ENCODE data around the gene MID1IP1.

MID1IP1 gene

DNA sequence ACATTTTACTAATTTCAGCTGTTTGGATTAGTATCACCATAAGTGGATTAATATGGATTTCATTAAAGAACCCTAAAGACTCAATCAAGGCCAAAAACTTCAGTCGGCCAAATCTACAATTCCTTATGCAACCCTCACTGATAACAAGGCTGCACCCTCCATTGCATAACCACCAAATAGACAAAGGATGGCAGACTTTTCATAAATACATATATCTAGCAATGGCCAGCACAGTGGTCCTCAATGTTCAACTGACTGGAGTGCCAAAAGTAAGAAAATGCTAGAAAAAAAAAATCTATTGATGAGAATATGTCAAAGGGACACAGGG lies 46.6 kb downstream of the MID1IP1 start:
- no peaks in the 10 kb centered on the region for H3K36me3 ChIP-seq (ENCODE audit: insufficient read depth, low read length)
- no peak overlapping the region for H3K4me2 ChIP-seq (ENCODE audit: low read length)
- H3F3A ChIP-seq (ENCODE audit: insufficient read depth, low read length) = no peaks in the 10 kb centered on the region
- no peaks in the 10 kb centered on the region for H3K27me3 ChIP-seq (ENCODE audit: insufficient read depth, low read length)
- H3K27ac ChIP-seq (ENCODE audit: low read depth, low read length, poor library complexity, severe bottlenecking) = no peak overlapping the region
- no peaks in the 10 kb centered on the region for H4K20me1 ChIP-seq (ENCODE audit: insufficient read depth, low read length)
- no peaks in the 10 kb centered on the region for H3K9me3 ChIP-seq (ENCODE audit: low read length)
- H3K79me2 ChIP-seq (ENCODE audit: insufficient read depth, low read length) = no peaks in the 10 kb centered on the region
- no peak overlapping the region for H3K9ac ChIP-seq (ENCODE audit: low read length)
- TF ChIP-seq, protein P1, sequence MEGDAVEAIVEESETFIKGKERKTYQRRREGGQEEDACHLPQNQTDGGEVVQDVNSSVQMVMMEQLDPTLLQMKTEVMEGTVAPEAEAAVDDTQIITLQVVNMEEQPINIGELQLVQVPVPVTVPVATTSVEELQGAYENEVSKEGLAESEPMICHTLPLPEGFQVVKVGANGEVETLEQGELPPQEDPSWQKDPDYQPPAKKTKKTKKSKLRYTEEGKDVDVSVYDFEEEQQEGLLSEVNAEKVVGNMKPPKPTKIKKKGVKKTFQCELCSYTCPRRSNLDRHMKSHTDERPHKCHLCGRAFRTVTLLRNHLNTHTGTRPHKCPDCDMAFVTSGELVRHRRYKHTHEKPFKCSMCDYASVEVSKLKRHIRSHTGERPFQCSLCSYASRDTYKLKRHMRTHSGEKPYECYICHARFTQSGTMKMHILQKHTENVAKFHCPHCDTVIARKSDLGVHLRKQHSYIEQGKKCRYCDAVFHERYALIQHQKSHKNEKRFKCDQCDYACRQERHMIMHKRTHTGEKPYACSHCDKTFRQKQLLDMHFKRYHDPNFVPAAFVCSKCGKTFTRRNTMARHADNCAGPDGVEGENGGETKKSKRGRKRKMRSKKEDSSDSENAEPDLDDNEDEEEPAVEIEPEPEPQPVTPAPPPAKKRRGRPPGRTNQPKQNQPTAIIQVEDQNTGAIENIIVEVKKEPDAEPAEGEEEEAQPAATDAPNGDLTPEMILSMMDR (IDR thresholded peaks at IDR 0.05; ENCODE audit: low read length) = no peak
- no peak for TF ChIP-seq EZH2 (IDR thresholded peaks at IDR 0.05; ENCODE audit: borderline replicate concordance, low read length)
- H2AFZ ChIP-seq (ENCODE audit: low read length) = no peak overlapping the region
- H3K4me1 ChIP-seq (ENCODE audit: insufficient read depth, low read length, severe bottlenecking) = peaks cover 14% of the 10 kb centered on the region
- no peak overlapping the region for H3K4me3 ChIP-seq (ENCODE audit: low read depth, low read length, poor library complexity, severe bottlenecking)
- H3K9me2 ChIP-seq (ENCODE audit: low read depth, low read length) = no peaks in the 10 kb centered on the region

DNA sequence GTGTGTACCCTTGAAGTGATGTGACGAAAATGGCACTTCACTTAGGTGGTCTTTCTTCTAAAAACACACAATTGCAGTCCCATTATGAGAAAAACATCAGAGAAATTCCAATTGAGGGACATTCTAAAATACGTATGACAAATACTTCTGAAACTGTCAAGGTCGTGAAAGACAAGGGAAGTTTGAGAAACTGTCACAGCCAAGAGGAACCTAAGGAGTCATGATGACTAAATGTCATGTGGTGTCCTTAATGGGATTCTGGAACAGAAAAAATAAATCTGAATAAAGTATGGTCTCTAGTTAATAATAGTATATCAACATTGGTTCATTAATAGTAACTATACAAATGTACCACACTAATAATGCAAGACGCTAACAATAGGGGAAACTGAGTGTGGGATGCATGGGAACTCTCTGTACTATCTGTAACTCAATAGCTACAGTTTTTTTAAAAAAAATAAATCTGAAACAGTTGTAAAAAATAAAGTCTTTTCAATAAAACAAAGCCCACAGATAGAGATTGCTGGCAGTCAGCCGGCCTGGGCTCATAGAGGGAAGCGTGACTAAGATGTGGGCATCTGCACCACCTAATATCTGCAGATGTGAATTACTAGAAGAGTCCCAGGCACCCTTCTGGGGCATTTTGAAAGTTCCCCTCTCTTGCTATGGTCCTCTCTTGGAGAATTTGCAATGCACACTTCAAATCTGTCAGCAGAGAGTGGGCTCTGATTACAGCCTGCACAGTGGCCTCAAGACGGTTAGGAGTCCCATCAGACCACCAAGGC lies 47.6 kb downstream of the MID1IP1 start:
- no peak overlapping the region for H2AFZ ChIP-seq (ENCODE audit: low read length)
- no peaks in the 10 kb centered on the region for H3K9me2 ChIP-seq (ENCODE audit: low read depth, low read length)
- no peaks in the 10 kb centered on the region for H3K36me3 ChIP-seq (ENCODE audit: insufficient read depth, low read length)
- no peak overlapping the region for H3K4me3 ChIP-seq (ENCODE audit: low read depth, low read length, poor library complexity, severe bottlenecking)
- no peak overlapping the region for H3K27ac ChIP-seq (ENCODE audit: low read depth, low read length, poor library complexity, severe bottlenecking)
- TF ChIP-seq, protein P1 (IDR thresholded peaks at IDR 0.05; ENCODE audit: low read length) = no peak
- TF ChIP-seq EZH2 (IDR thresholded peaks at IDR 0.05; ENCODE audit: borderline replicate concordance, low read length) = no peak
- H3K9ac ChIP-seq (ENCODE audit: low read length) = no peak overlapping the region
- H4K20me1 ChIP-seq (ENCODE audit: insufficient read depth, low read length) = no peaks in the 10 kb centered on the region
- no peaks in the 10 kb centered on the region for H3K9me3 ChIP-seq (ENCODE audit: low read length)
- no peaks in the 10 kb centered on the region for H3K79me2 ChIP-seq (ENCODE audit: insufficient read depth, low read length)
- no peaks in the 10 kb centered on the region for H3K27me3 ChIP-seq (ENCODE audit: insufficient read depth, low read length)
- H3K4me2 ChIP-seq (ENCODE audit: low read length) = no peak overlapping the region
- peaks cover 14% of the 10 kb centered on the region for H3K4me1 ChIP-seq (ENCODE audit: insufficient read depth, low read length, severe bottlenecking)
- H3F3A ChIP-seq (ENCODE audit: insufficient read depth, low read length) = no peaks in the 10 kb centered on the region

DNA sequence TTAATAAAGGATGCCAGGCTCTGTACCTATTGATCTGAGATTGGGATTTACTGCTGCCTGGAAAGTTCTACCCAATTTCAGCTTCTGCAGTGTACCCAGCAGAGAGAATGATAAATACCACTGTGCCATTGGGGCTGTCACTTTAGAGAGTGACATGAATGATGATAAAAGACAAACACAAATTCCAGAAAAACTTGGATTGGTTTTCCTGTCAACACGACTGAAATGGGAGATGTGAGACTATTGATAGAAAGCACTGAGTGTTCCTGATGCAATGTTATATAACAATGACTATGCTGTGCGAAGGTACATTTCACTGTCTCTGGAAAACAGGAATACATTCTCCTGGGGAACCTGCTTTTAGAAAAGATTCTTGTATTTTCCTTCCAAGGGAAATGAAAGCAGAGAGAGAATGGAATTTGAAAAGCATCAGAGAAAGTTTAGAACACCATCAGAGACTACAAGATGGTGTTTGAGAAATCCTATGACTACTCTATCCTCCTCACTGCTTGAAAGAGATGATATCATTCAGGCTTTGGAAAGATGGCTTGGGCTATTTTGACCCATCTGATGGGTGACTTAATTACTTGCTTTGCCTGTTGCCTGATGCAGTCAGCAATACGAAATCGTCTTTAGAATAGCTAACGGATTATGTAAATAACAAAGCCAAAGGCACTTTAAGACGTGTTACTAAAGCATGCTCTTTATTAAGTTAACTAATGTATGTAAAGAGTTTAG lies 49.7 kb downstream of the MID1IP1 start:
- Histone ChIP-seq H3K9me3 (ENCODE audit: low read length) (no peaks in the 10 kb centered on the region), H3F3A (ENCODE audit: insufficient read depth, low read length) (no peaks in the 10 kb centered on the region), H3K27ac (ENCODE audit: low read depth, low read length, poor library complexity, severe bottlenecking) (no peak overlapping the region), H2AFZ (ENCODE audit: low read length) (no peak overlapping the region), H3K4me1 (ENCODE audit: insufficient read depth, low read length, severe bottlenecking) (peaks cover 7% of the 10 kb centered on the region), H3K79me2 (ENCODE audit: insufficient read depth, low read length) (no peaks in the 10 kb centered on the region), H3K4me3 (ENCODE audit: low read depth, low read length, poor library complexity, severe bottlenecking) (no peak overlapping the region), H3K27me3 (ENCODE audit: insufficient read depth, low read length) (no peaks in the 10 kb centered on the region), H4K20me1 (ENCODE audit: insufficient read depth, low read length) (no peaks in the 10 kb centered on the region), H3K4me2 (ENCODE audit: low read length) (no peak overlapping the region), H3K36me3 (ENCODE audit: insufficient read depth, low read length) (no peaks in the 10 kb centered on the region), H3K9ac (ENCODE audit: low read length) (no peak overlapping the region), H3K9me2 (ENCODE audit: low read depth, low read length) (no peaks in the 10 kb centered on the region)
- TF ChIP-seq, protein P1 (IDR thresholded peaks at IDR 0.05; ENCODE audit: low read length) = no peak
- TF ChIP-seq EZH2 (IDR thresholded peaks at IDR 0.05; ENCODE audit: borderline replicate concordance, low read length) = no peak
